Activated naive CD4-positive, alpha-beta T cell treated with anti-CD3 and anti-CD28 coated beads, Interleukin-2, amount 10 ng/mL, durations not matched to agents 7 days and 5 days (primary cell): ENCODE data around the gene HIGD1A.

Experiments used
- CTCF ChIA-PET: fragments of 350-600 bp; sonication (Branson Sonifier 250); formaldehyde crosslinking; loops from one replicate; lab custom pipeline; 2021; ENCODE audit warnings: antibody characterized with exemption; lab: Charles Lee
- DNase-seq: peaks from one replicate; pipeline ENCODE4 v3.0.0-alpha.2; 2020
- H3K27ac Mint-ChIP-seq: one replicate; pipeline ENCODE4 v1.8.0; 2021; ENCODE audit warnings: mild to moderate bottlenecking, moderate library complexity, mixed read lengths
- H3K27me3 Mint-ChIP-seq: one replicate; pipeline ENCODE4 v1.8.0; 2021; ENCODE audit warnings: mild to moderate bottlenecking, mixed read lengths
- H3K36me3 Mint-ChIP-seq: one replicate; pipeline ENCODE4 v1.8.0; 2021; ENCODE audit warnings: mixed read lengths
- H3K4me1 Mint-ChIP-seq: one replicate; pipeline ENCODE4 v1.8.0; 2021; ENCODE audit warnings: mixed read lengths
- H3K4me3 Mint-ChIP-seq: one replicate; pipeline ENCODE4 v1.8.0; 2021; ENCODE audit warnings: mild to moderate bottlenecking, moderate library complexity, mixed read lengths
- H3K9me3 Mint-ChIP-seq: one replicate; pipeline ENCODE4 v1.8.0; 2021; ENCODE audit warnings: mixed read lengths

The HIGD1A gene

DNA sequence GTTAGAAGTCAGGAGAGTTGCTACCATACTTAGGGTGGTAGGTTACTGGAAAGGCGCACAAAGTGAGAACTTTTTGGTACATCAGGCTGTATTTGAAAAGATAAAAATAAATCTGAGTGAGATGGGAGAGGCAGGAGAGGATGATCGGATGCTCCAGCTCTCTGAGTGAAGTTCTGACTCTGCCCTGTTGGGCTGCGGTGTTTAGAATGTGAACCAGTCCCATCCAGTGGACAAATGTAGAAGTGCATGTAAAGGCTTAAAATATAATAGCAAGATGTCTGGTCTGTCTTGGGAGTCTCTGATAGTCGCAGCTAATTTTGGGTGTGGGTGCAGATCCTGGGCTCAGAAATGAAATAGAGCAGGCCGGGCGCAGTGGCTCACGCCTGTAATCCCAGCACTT is 35.3 kb upstream of the HIGD1A start:
- peaks cover 8% of the 10 kb centered on the region for H3K27me3 Mint-ChIP-seq
- no peaks in the 10 kb centered on the region for H3K9me3 Mint-ChIP-seq
- H3K4me1 Mint-ChIP-seq = no peaks in the 10 kb centered on the region
- peak; percentile 44 for DNase-seq
- H3K36me3 Mint-ChIP-seq = no peaks in the 10 kb centered on the region
- no peak overlapping the region for H3K27ac Mint-ChIP-seq
- no peak overlapping the region for H3K4me3 Mint-ChIP-seq
- CTCF ChIA-PET = interaction anchor here (1.0 to 2.8 kb wide), 16 partner anchors 9 to 95 kb away, joined by 3 to 24 read pairs (median 6); partner anchors contain the start of genes ACKR2 and HIGD1A

GRCh38 chr3:42838571-42838970 is 34.3 kb upstream of the HIGD1A start:
- no peaks in the 10 kb centered on the region for H3K9me3 Mint-ChIP-seq
- CTCF ChIA-PET = interaction anchor here (0.6 to 2.4 kb wide), 10 partner anchors 20 to 94 kb away, joined by 3 to 18 read pairs (median 6); partner anchors contain the start of genes ACKR2 and HIGD1A

GRCh38 chr3:42836150-42837123 is 32.1 kb upstream of the HIGD1A start:
- no peak overlapping the region for H3K4me3 Mint-ChIP-seq
- no peaks in the 10 kb centered on the region for H3K9me3 Mint-ChIP-seq
- peaks cover 4% of the 10 kb centered on the region for H3K4me1 Mint-ChIP-seq
- no peaks in the 10 kb centered on the region for H3K36me3 Mint-ChIP-seq
- H3K27ac Mint-ChIP-seq = no peak overlapping the region
- peaks cover 8% of the 10 kb centered on the region for H3K27me3 Mint-ChIP-seq
- CTCF ChIA-PET = interaction anchor here (0.8 kb wide), 1 partner anchor 56 kb away, joined by 3 read pairs; no protein-coding TSS in a partner anchor
- no peak for DNase-seq

More at GRCh38 chr3:42838571-42838970, 34.3 kb upstream of the HIGD1A start:
- Mint-ChIP-seq H3K27me3 (peaks cover 8% of the 10 kb centered on the region), H3K36me3 (no peaks in the 10 kb centered on the region), H3K4me3 (no peak overlapping the region), H3K4me1 (no peaks in the 10 kb centered on the region), H3K27ac (no peak overlapping the region)
- no peak for DNase-seq

DNA sequence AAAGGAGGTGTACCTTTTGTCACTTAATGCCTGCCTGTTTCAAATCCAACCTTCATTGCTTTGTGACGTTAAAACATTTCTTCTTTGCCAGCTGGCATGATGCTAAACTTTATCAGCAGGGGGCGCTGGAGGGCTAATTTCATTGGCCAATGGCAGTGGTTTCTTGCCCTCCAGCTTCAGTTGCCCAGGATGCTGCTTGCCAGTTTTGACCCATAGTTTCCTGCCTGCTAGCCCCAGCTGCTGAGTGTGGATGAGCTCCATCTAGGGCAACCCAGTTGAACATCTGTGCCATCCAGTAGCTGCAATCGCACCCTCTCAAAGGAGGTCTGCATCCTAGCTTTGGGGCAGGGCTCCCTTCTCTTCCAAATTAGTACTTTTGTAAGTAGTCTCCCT is 27.0 kb upstream of the HIGD1A start:
- no peaks in the 10 kb centered on the region for H3K9me3 Mint-ChIP-seq
- no peak overlapping the region for H3K27ac Mint-ChIP-seq
- no peak overlapping the region for H3K4me3 Mint-ChIP-seq
- CTCF ChIA-PET = interaction anchor here (0.7 to 3.3 kb wide), 20 partner anchors 9 to 548 kb away, joined by 3 to 24 read pairs (median 4); no protein-coding TSS in a partner anchor
- H3K36me3 Mint-ChIP-seq = no peaks in the 10 kb centered on the region
- H3K4me1 Mint-ChIP-seq = peaks cover 7% of the 10 kb centered on the region
- peaks cover 11% of the 10 kb centered on the region for H3K27me3 Mint-ChIP-seq
- peak; percentile 87 for DNase-seq

- CTCF ChIA-PET = interaction anchor here (0.7 to 3.3 kb wide), 19 partner anchors 10 to 549 kb away, joined by 3 to 24 read pairs (median 4); no protein-coding TSS in a partner anchor
- Mint-ChIP-seq H3K27me3 (peaks cover 10% of the 10 kb centered on the region), H3K36me3 (no peaks in the 10 kb centered on the region), H3K4me3 (no peak overlapping the region), H3K9me3 (no peaks in the 10 kb centered on the region), H3K27ac (no peak overlapping the region), H3K4me1 (peaks cover 7% of the 10 kb centered on the region)
- no peak for DNase-seq
Observed at GRCh38 chr3:42830437-42831320, 26.4 kb upstream of the HIGD1A start.

GRCh38 chr3:42829628-42830436 is 25.5 kb upstream of the HIGD1A start:
- no peak for DNase-seq
- H3K4me3 Mint-ChIP-seq = no peak overlapping the region
- peaks cover 10% of the 10 kb centered on the region for H3K27me3 Mint-ChIP-seq
- CTCF ChIA-PET = interaction anchor here (0.7 to 3.3 kb wide), 6 partner anchors 10 to 84 kb away, joined by 3 to 24 read pairs (median 7); no protein-coding TSS in a partner anchor
- H3K4me1 Mint-ChIP-seq = peaks cover 7% of the 10 kb centered on the region
- H3K36me3 Mint-ChIP-seq = no peaks in the 10 kb centered on the region
- H3K9me3 Mint-ChIP-seq = no peaks in the 10 kb centered on the region
- H3K27ac Mint-ChIP-seq = no peak overlapping the region

- peaks cover 10% of the 10 kb centered on the region for H3K27me3 Mint-ChIP-seq
- H3K4me3 Mint-ChIP-seq = no peak overlapping the region
- peaks cover 7% of the 10 kb centered on the region for H3K4me1 Mint-ChIP-seq
- no peaks in the 10 kb centered on the region for H3K36me3 Mint-ChIP-seq
- H3K9me3 Mint-ChIP-seq = no peaks in the 10 kb centered on the region
- no peak overlapping the region for H3K27ac Mint-ChIP-seq
- no peak for DNase-seq
- CTCF ChIA-PET = interaction anchor here (1.0 kb wide), 1 partner anchor 10 kb away, joined by 3 read pairs; no protein-coding TSS in a partner anchor
Observed at GRCh38 chr3:42829083-42829627, 24.9 kb upstream of the HIGD1A start.

DNA sequence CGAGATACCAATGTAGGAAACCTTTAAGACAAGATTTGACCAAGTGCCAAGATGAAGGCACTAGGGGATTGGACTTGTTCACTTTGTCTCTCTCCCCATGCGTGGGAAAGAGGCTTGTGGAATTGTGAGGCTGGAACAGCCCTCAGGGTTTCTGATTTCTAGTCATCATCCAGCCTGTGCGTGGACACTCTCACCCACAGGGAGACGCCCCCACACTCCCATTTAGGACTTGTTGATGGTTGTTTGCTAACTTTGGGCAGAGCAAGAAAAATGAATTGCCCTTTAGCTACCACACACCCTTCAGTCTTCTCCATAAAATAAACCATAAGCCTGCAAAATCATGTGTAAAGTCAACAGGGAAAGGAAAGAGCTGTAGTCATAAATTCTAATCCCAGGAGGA is 23.4 kb upstream of the HIGD1A start:
- peaks cover 16% of the 10 kb centered on the region for H3K27me3 Mint-ChIP-seq

GRCh38 chr3:42827023-42827422 is 22.7 kb upstream of the HIGD1A start:
- H3K9me3 Mint-ChIP-seq = no peaks in the 10 kb centered on the region
- no peak overlapping the region for H3K4me3 Mint-ChIP-seq
- CTCF ChIA-PET = no interaction called here
- peaks cover 16% of the 10 kb centered on the region for H3K27me3 Mint-ChIP-seq
- no peak for DNase-seq
- no peak overlapping the region for H3K27ac Mint-ChIP-seq
- peaks cover 7% of the 10 kb centered on the region for H3K4me1 Mint-ChIP-seq
- no peaks in the 10 kb centered on the region for H3K36me3 Mint-ChIP-seq

More for the DNA sequence above, 23.4 kb upstream of the HIGD1A start:
- Mint-ChIP-seq H3K36me3 (no peaks in the 10 kb centered on the region), H3K4me1 (peaks cover 7% of the 10 kb centered on the region), H3K4me3 (no peak overlapping the region), H3K27ac (no peak overlapping the region), H3K9me3 (no peaks in the 10 kb centered on the region)
- DNase-seq = no peak
- CTCF ChIA-PET = no interaction called here

DNA sequence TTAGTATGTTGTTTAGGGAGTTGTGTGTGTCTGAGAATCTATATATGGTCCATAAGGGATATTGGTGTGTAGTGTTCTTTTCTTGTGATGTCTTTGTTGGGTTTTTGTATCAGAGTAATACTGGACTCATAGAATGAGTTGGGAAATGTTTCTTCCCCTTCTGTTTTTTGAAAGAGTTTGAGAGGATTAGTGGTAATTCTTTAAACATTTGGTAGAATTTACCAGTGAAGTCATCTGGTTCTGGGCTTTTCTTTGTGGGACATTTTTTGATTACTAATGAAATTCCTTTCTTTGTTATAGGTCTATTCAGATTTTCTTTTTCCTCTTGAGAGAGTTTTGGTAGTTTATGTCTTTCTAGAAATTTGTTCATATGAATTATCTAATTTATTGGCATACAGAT is 21.9 kb upstream of the HIGD1A start:
- Mint-ChIP-seq H3K4me1 (peaks cover under 1% of the 10 kb centered on the region), H3K4me3 (no peak overlapping the region), H3K27ac (no peak overlapping the region), H3K36me3 (no peaks in the 10 kb centered on the region), H3K27me3 (peaks cover 13% of the 10 kb centered on the region), H3K9me3 (no peaks in the 10 kb centered on the region)
- DNase-seq = no peak
- CTCF ChIA-PET = no interaction called here

DNA sequence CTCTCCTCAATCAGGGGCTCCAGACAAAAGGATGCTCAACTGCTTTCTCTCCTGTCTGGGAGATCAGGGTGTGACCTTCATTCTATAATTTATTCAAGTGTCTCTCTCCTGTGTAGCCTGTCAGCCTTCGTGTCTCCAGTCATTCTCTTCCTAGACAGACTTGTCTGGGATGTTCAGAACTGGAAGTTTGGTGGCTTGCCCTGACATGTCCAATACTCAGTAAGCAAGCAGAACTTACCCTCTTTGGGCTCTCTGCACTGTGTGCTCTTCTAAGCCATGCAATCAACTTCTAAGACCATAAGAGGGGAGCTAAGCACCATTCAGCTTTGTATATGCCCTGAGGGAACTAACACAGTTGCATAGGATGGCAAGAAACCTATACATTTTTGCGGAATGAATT is 19.1 kb upstream of the HIGD1A start:
- CTCF ChIA-PET = no interaction called here
- no peak for DNase-seq
- H3K27me3 Mint-ChIP-seq = peaks cover 6% of the 10 kb centered on the region
- no peak overlapping the region for H3K4me3 Mint-ChIP-seq
- H3K27ac Mint-ChIP-seq = no peak overlapping the region
- no peaks in the 10 kb centered on the region for H3K36me3 Mint-ChIP-seq
- H3K9me3 Mint-ChIP-seq = no peaks in the 10 kb centered on the region
- no peaks in the 10 kb centered on the region for H3K4me1 Mint-ChIP-seq

DNA sequence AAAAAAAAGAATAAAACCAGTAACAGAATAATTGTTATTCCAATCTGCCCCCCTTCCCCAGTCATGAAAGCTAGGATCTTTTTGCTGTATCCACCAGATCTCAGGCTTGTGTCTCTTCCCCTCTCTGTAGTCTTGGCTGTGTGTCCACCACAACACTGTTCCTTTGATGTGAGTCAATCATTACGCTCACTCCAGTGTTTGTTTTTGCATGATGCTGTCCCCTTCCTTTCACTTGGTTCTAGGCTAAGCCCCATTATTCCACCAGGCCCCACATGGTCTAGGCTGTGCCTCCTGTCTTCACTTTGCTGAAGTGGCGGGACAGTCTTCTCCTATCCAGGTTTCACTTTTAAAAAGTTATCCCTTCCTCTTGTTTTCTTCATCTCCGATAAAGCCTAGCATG is 18.5 kb upstream of the HIGD1A start:
- H3K9me3 Mint-ChIP-seq = no peaks in the 10 kb centered on the region
- CTCF ChIA-PET = no interaction called here
- DNase-seq = no peak
- H3K4me3 Mint-ChIP-seq = no peak overlapping the region
- H3K4me1 Mint-ChIP-seq = no peaks in the 10 kb centered on the region
- no peak overlapping the region for H3K27ac Mint-ChIP-seq
- H3K36me3 Mint-ChIP-seq = no peaks in the 10 kb centered on the region
- H3K27me3 Mint-ChIP-seq = peaks cover 6% of the 10 kb centered on the region

- Mint-ChIP-seq H3K27me3 (peaks cover 6% of the 10 kb centered on the region), H3K9me3 (no peaks in the 10 kb centered on the region), H3K27ac (no peak overlapping the region), H3K4me1 (no peaks in the 10 kb centered on the region), H3K4me3 (no peak overlapping the region), H3K36me3 (no peaks in the 10 kb centered on the region)
- CTCF ChIA-PET = interaction anchor here (0.7 kb wide), 1 partner anchor 11 kb away, joined by 4 read pairs; no protein-coding TSS in a partner anchor
- no peak for DNase-seq
Observed at GRCh38 chr3:42820746-42821051, 16.4 kb upstream of the HIGD1A start.
